ENCODE results near the gene ATP7A. TPM values are rescaled to one million over a fixed set of nuclear protein-coding genes. Genes with fewer than 3 reads are reported as not detected.

ATP7A gene
- total and polyA plus RNA-seq, 2 experiments from 2014 or later = 3.7 to 13.0 TPM

- no peak for TF ChIP-seq CTCF (IDR thresholded peaks at IDR 0.05; ENCODE audit: poor library complexity)
- TF ChIP-seq EZH2phosphoT487 (IDR thresholded peaks at IDR 0.05; ENCODE audit: low read depth, severe bottlenecking, unreplicated experiment) = no peak
- no peak for TF ChIP-seq EZH2 (IDR thresholded peaks at IDR 0.05; ENCODE audit: borderline replicate concordance)
These were observed 43.2 kb downstream of the ATP7A start for GRCh38 chrX:77953708-77954107.

GRCh38 chrX:77960567-77960966, 50.1 kb downstream of the ATP7A start:
- DNase-seq (ENCODE audit: low spot score) = no peak
- Histone ChIP-seq H3K4me1 (ENCODE audit: insufficient read depth) (no peaks in the 10 kb centered on the region), H3K9me2 (replicated peaks; ENCODE audit: insufficient read depth) (no peaks in the 10 kb centered on the region), H3K27me3 (no peaks in the 10 kb centered on the region), H3K9me3 (ENCODE audit: low read depth) (no peaks in the 10 kb centered on the region), H4K20me1 (ENCODE audit: insufficient read depth, poor library complexity, severe bottlenecking) (no peaks in the 10 kb centered on the region), H3K79me2 (no peaks in the 10 kb centered on the region), H2AFZ (no peak overlapping the region), H3K27ac (no peak overlapping the region), H3K4me2 (no peak overlapping the region), H3K36me3 (replicated peaks; ENCODE audit: insufficient read depth, low read depth) (no peaks in the 10 kb centered on the region), H3K4me3 (no peak overlapping the region)
- 46% methylated on average over 1 of the region's 1 CpG for WGBS (ENCODE audit: low lambda C conversion rate, missing lambda C conversion rate)
- TF ChIP-seq EZH2phosphoT487 (IDR thresholded peaks at IDR 0.05; ENCODE audit: low read depth, severe bottlenecking, unreplicated experiment) (no peak), EZH2 (IDR thresholded peaks at IDR 0.05; ENCODE audit: borderline replicate concordance) (no peak), CTCF (IDR thresholded peaks at IDR 0.05; ENCODE audit: poor library complexity) (no peak)

More at GRCh38 chrX:77953708-77954107, 43.2 kb downstream of the ATP7A start:
- Histone ChIP-seq H3K79me2 (no peaks in the 10 kb centered on the region), H3K27ac (no peak overlapping the region), H4K20me1 (ENCODE audit: insufficient read depth, poor library complexity, severe bottlenecking) (no peaks in the 10 kb centered on the region), H3K4me2 (no peak overlapping the region), H3K27me3 (no peaks in the 10 kb centered on the region), H2AFZ (no peak overlapping the region), H3K9me2 (replicated peaks; ENCODE audit: insufficient read depth) (no peaks in the 10 kb centered on the region), H3K9me3 (ENCODE audit: low read depth) (no peaks in the 10 kb centered on the region), H3K4me1 (ENCODE audit: insufficient read depth) (no peaks in the 10 kb centered on the region), H3K4me3 (no peak overlapping the region), H3K36me3 (replicated peaks; ENCODE audit: insufficient read depth, low read depth) (no peaks in the 10 kb centered on the region)
- 70% methylated on average over 1 of the region's 1 CpG for WGBS (ENCODE audit: low lambda C conversion rate, missing lambda C conversion rate)
- no peak for DNase-seq (ENCODE audit: low spot score)

DNA sequence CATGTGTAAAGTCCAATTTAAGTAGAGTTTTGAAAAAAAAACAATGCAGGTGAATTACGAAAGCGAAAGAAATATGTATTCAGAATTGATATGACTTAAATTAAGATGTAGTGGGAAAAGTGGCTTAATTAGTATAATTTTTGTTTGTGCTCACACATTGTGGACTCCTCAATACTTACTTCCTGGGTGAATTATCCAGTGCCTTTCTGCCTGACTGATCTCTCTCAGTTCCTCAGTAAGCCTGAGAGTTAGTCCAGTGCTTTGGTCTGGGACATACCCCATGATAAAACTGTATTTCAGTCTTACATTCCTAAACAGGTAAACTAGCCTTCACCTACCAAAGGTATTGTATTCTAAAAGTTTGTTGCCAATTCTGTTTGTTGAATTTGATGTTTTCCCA, 50.6 kb downstream of the ATP7A start:
- 92% methylated on average over 2 of the region's 2 CpGs for WGBS (ENCODE audit: low lambda C conversion rate, missing lambda C conversion rate)
- Histone ChIP-seq H3K79me2 (no peaks in the 10 kb centered on the region), H3K9me2 (replicated peaks; ENCODE audit: insufficient read depth) (no peaks in the 10 kb centered on the region), H3K9me3 (ENCODE audit: low read depth) (no peaks in the 10 kb centered on the region), H3K27me3 (no peaks in the 10 kb centered on the region), H2AFZ (no peak overlapping the region), H3K4me1 (ENCODE audit: insufficient read depth) (no peaks in the 10 kb centered on the region), H3K36me3 (replicated peaks; ENCODE audit: insufficient read depth, low read depth) (no peaks in the 10 kb centered on the region), H4K20me1 (ENCODE audit: insufficient read depth, poor library complexity, severe bottlenecking) (no peaks in the 10 kb centered on the region), H3K27ac (no peak overlapping the region), H3K4me2 (no peak overlapping the region), H3K4me3 (no peak overlapping the region)
- TF ChIP-seq EZH2phosphoT487 (IDR thresholded peaks at IDR 0.05; ENCODE audit: low read depth, severe bottlenecking, unreplicated experiment) = no peak
- TF ChIP-seq EZH2 (IDR thresholded peaks at IDR 0.05; ENCODE audit: borderline replicate concordance) = no peak
- no peak for TF ChIP-seq CTCF (IDR thresholded peaks at IDR 0.05; ENCODE audit: poor library complexity)
- no peak for DNase-seq (ENCODE audit: low spot score)

All from hepatocyte (in vitro differentiated cells).